Common myeloid progenitor, CD34-positive (primary cell): ENCODE measurements around the gene RSPH3.
"Not testable (repeated sequence)": the region's sequence is repeated elsewhere in the genome, so short reads cannot be mapped to it uniquely, and the experiment has no call there.

Source experiments
- CTCF ChIA-PET: fragments of 350-600 bp; sonication (Branson Sonifier 250); formaldehyde crosslinking; loops from one replicate; lab custom pipeline; 2021; ENCODE audit warnings: antibody characterized with exemption; lab: Charles Lee
- POLR2A ChIA-PET: fragments of 350-600 bp; sonication (Branson Sonifier 250); formaldehyde crosslinking; loops from one replicate; lab custom pipeline; 2021; ENCODE audit warnings: antibody characterized with exemption; lab: Charles Lee
- DNase-seq, 3 donors: peaks; one replicate each; pipeline versions ENCODE4 v3.0.0 to v3.0.0-alpha.2; 2013
- H3K27ac ChIP-seq, 2 experiments: 1 replicate in 1 of 2; 2 replicates in 1 of 2; pipeline ENCODE4 v1.7.0; 2013; ENCODE audit warnings: inconsistent platforms in 2 of 2, low read length in 2 of 2, mild to moderate bottlenecking in 2 of 2, low read depth in 1 of 2, moderate library complexity in 1 of 2; ENCODE audit not compliant: severe bottlenecking in 2 of 2, insufficient read depth in 1 of 2, poor library complexity in 1 of 2
- H3K27me3 ChIP-seq, 5 experiments: replicated peaks in 2 of 5; 1 replicate in 3 of 5; 2 replicates in 2 of 5; pipeline versions ENCODE4 v1.6.1 to v1.7.0; 2013; ENCODE audit warnings: low read length in 4 of 5, mild to moderate bottlenecking in 2 of 5, moderate library complexity in 2 of 5, inconsistent platforms in 1 of 5; ENCODE audit not compliant: insufficient read depth in 5 of 5, control insufficient read depth in 4 of 5
- H3K36me3 ChIP-seq, 4 experiments: 1 replicate in 2 of 4; 2 replicates in 2 of 4; pipeline versions ENCODE4 v1.6.1 to v1.7.0; 2013; ENCODE audit warnings: low read length in 3 of 4, control low read depth in 1 of 4, mild to moderate bottlenecking in 1 of 4; ENCODE audit not compliant: control insufficient read depth in 4 of 4, insufficient read depth in 4 of 4
- H3K4me1 ChIP-seq, 4 experiments: 1 replicate in 3 of 4; 2 replicates in 1 of 4; pipeline versions ENCODE4 v1.6.1 to v1.7.1; 2013; ENCODE audit warnings: low read length in 3 of 4, mild to moderate bottlenecking in 3 of 4, control low read depth in 1 of 4, inconsistent platforms in 1 of 4, moderate library complexity in 1 of 4; ENCODE audit not compliant: control insufficient read depth in 4 of 4, insufficient read depth in 4 of 4; ENCODE audit errors: control extremely low read depth in 1 of 4
- H3K4me3 ChIP-seq, 7 experiments: 1 replicate in 4 of 7; 2 replicates in 3 of 7; pipeline versions ENCODE4 v1.5.1 to v1.7.0; 2013; ENCODE audit warnings: mild to moderate bottlenecking in 7 of 7, low read length in 6 of 7, moderate library complexity in 6 of 7, inconsistent platforms in 2 of 7, low read depth in 2 of 7, control low read depth in 1 of 7; ENCODE audit not compliant: insufficient read depth in 4 of 7, control insufficient read depth in 1 of 7; ENCODE audit errors: extremely low read depth in 1 of 7
- H3K9me3 ChIP-seq, 5 experiments: 1 replicate in 4 of 5; 2 replicates in 1 of 5; pipeline versions ENCODE4 v1.6.1 to v1.7.1; 2013; ENCODE audit warnings: low read length in 4 of 5, mild to moderate bottlenecking in 2 of 5, inconsistent platforms in 1 of 5, low read depth in 1 of 5, moderate library complexity in 1 of 5; ENCODE audit not compliant: control insufficient read depth in 4 of 5, insufficient read depth in 2 of 5; ENCODE audit errors: control extremely low read depth in 1 of 5
- WGBS: methylation state at CpG from one replicate; pipeline ENCODE4 v1.1.5; 2013; ENCODE audit not compliant: insufficient coverage; 5-methylcytosine and 5-hydroxymethylcytosine counted together

RSPH3 gene

GRCh38 chr6:158989711-158990110 lies 10.3 kb downstream of the RSPH3 start:
- H3K9me3 ChIP-seq = peaks cover 0 to 10% (median 3%) of the 10 kb centered on the region in 5 experiments
- H3K4me3 ChIP-seq, CTCF ChIA-PET, H3K27me3 ChIP-seq, H3K4me1 ChIP-seq, DNase-seq, POLR2A ChIA-PET, H3K36me3 ChIP-seq, H3K27ac ChIP-seq: not testable (repeated sequence)
- WGBS = 100% methylated on average over 2 of the region's 2 CpGs

- no peak overlapping the region for H3K4me3 ChIP-seq
- H3K4me1 ChIP-seq = peaks cover 0 to 4% (median 0%) of the 10 kb centered on the region in 4 experiments
- H3K27ac ChIP-seq = no peak overlapping the region
- H3K36me3 ChIP-seq = peaks cover 0 to 2% (median under 1%) of the 10 kb centered on the region in 4 experiments
- 83% methylated on average over 1 of the region's 1 CpG for WGBS
- peaks cover 0 to 10% (median 3%) of the 10 kb centered on the region in 5 experiments for H3K9me3 ChIP-seq
- ChIA-PET POLR2A (no interaction called here), CTCF (interaction anchor here (1.1 kb wide), 2 partner anchors 11 to 199 kb away, joined by 3 read pairs; partner anchors contain the start of gene RSPH3)
- DNase-seq = no peak
- H3K27me3 ChIP-seq = no peaks in the 10 kb centered on the region
These were observed 11.5 kb downstream of the RSPH3 start for GRCh38 chr6:158988477-158988876.

DNA sequence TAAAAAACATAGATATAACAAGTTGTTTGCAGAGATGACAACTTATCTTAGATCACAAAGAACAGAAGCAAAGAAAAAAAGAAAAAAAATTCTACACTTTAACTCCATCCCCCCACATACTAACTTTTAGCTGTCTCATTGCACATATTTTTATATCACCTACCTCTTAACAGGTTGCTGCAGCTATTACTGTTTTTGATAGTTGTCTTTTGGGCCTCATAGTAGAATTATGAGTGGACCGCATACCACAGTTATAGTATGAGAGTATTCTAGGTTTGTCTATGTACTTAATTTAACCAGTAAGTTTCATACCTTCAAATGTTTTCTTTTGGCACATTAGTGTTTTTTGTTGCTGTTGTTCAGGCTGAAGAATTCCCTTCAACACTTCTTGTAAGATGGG lies 12.3 kb downstream of the RSPH3 start:
- peaks cover 0 to 4% (median 0%) of the 10 kb centered on the region in 4 experiments for H3K4me1 ChIP-seq
- H3K27ac ChIP-seq = no peak overlapping the region
- no peaks in the 10 kb centered on the region for H3K27me3 ChIP-seq
- DNase-seq = no peak
- POLR2A ChIA-PET = no interaction called here
- no CpG with 5 or more reads among the region's 1 CpG for WGBS
- H3K4me3 ChIP-seq = no peak overlapping the region
- H3K36me3 ChIP-seq = peaks cover 0 to 2% (median under 1%) of the 10 kb centered on the region in 4 experiments
- H3K9me3 ChIP-seq = peaks cover 0 to 10% (median 3%) of the 10 kb centered on the region in 5 experiments
- CTCF ChIA-PET = interaction anchor here (1.5 kb wide), 1 partner anchor 147 kb away, joined by 4 read pairs; no protein-coding TSS in a partner anchor

GRCh38 chr6:158978757-158979156 lies 21.2 kb downstream of the RSPH3 start:
- ChIA-PET POLR2A (no interaction called here), CTCF (interaction anchor here (0.8 to 2.1 kb wide), 3 partner anchors 9 to 186 kb away, joined by 3 to 6 read pairs (median 3); no protein-coding TSS in a partner anchor)
- Histone ChIP-seq H3K27me3 (no peaks in the 10 kb centered on the region), H3K9me3 (no peaks in the 10 kb centered on the region), H3K4me1 (no peaks in the 10 kb centered on the region), H3K27ac (no peak overlapping the region), H3K36me3 (peaks cover 0 to 15% (median 6%) of the 10 kb centered on the region in 4 experiments), H3K4me3 (no peak overlapping the region)
- DNase-seq = no peak
- 100% methylated on average over 3 of the region's 3 CpGs for WGBS

GRCh38 chr6:158977382-158977781 lies 22.6 kb downstream of the RSPH3 start:
- Histone ChIP-seq H3K27me3 (no peaks in the 10 kb centered on the region), H3K36me3 (peaks cover 0 to 15% (median 5%) of the 10 kb centered on the region in 4 experiments), H3K4me1 (no peaks in the 10 kb centered on the region), H3K27ac (no peak overlapping the region), H3K4me3 (no peak overlapping the region), H3K9me3 (no peaks in the 10 kb centered on the region)
- ChIA-PET CTCF (interaction anchor here (8.3 kb wide), 1 partner anchor 276 kb away, joined by 66 read pairs; no protein-coding TSS in a partner anchor), POLR2A (no interaction called here)
- WGBS = 100% methylated on average over 3 of the region's 3 CpGs
- no peak for DNase-seq

GRCh38 chr6:158972241-158973233 lies 27.5 kb downstream of the RSPH3 start:
- CTCF ChIA-PET = interaction anchor here (0.6 to 8.3 kb wide), 24 partner anchors 11 to 752 kb away, joined by 3 to 66 read pairs (median 3); no protein-coding TSS in a partner anchor

More at GRCh38 chr6:158972241-158973233, 27.5 kb downstream of the RSPH3 start:
- WGBS = 33% methylated on average over 1 of the region's 4 CpGs
- Histone ChIP-seq H3K36me3 (peaks cover 2 to 16% (median 5%) of the 10 kb centered on the region in 4 experiments), H3K27ac (no peak overlapping the region), H3K9me3 (peaks cover 0 to 16% (median 9%) of the 10 kb centered on the region in 5 experiments), H3K4me1 (no peaks in the 10 kb centered on the region), H3K27me3 (no peaks in the 10 kb centered on the region), H3K4me3 (no peak overlapping the region)
- peak; percentile 65 to 83 (median 79) for DNase-seq
- POLR2A ChIA-PET = interaction anchor here (0.6 kb wide), 1 partner anchor 258 kb away, joined by 3 read pairs; no protein-coding TSS in a partner anchor
